B cell (primary cell): ENCODE results near the gene CDA. TPM values are rescaled to one million over a fixed set of nuclear protein-coding genes. Genes with fewer than 3 reads are reported as not detected.

Source experiments
- ATAC-seq: fragments of 200-7000 bp; cut with Tn5 transposase; one replicate; pipeline ENCODE4 v1.10.0; 2021; ENCODE audit warnings: low read depth, mild to moderate bottlenecking, moderate number of reproducible peaks, moderate library complexity
- CTCF ChIA-PET: fragments of 350-600 bp; sonication (Branson Sonifier 250); formaldehyde crosslinking; loops from one replicate; lab custom pipeline; 2021; ENCODE audit warnings: antibody characterized with exemption, inconsistent platforms; lab: Charles Lee
- POLR2A ChIA-PET: fragments of 350-600 bp; sonication (Branson Sonifier 250); formaldehyde crosslinking; loops from one replicate; lab custom pipeline; 2021; ENCODE audit warnings: antibody characterized with exemption; lab: Charles Lee
- DNase-seq: peaks from one replicate; pipeline ENCODE4 v3.0.0; 2013
- H2AFZ ChIP-seq: 2 replicates; pipeline ENCODE4 v1.6.1; 2012; ENCODE audit warnings: mild to moderate bottlenecking, low read depth, low read length; ENCODE audit not compliant: insufficient read depth, poor library complexity, severe bottlenecking
- H3K27ac ChIP-seq, 2 donors: 1 replicate in 1 of 2; 2 replicates in 1 of 2; pipeline ENCODE4 v1.5.1; 2012 to 2013; ENCODE audit warnings: low read length in 2 of 2, mild to moderate bottlenecking in 2 of 2, moderate library complexity in 1 of 2
- H3K27me3 ChIP-seq, 4 experiments: fragments of 200-600 bp in 1 of 4; sonication (generic) in 1 of 4; replicated peaks in 1 of 4; 1 replicate in 2 of 4; 2 replicates in 2 of 4; pipeline versions ENCODE4 v1.6.1 to v1.7.0; 2013 to 2016; ENCODE audit warnings: low read length in 3 of 4, mild to moderate bottlenecking in 2 of 4, mixed read lengths in 1 of 4, moderate library complexity in 1 of 4; ENCODE audit not compliant: insufficient read depth in 4 of 4, control insufficient read depth in 3 of 4; ENCODE audit errors: control extremely low read depth in 1 of 4
- H3K36me3 ChIP-seq, 2 experiments: replicated peaks in 1 of 2; 1 replicate in 1 of 2; 2 replicates in 1 of 2; pipeline versions ENCODE4 v1.6.1 to v1.7.1; 2013; ENCODE audit warnings: low read length in 1 of 2; ENCODE audit not compliant: insufficient read depth in 2 of 2, control insufficient read depth in 1 of 2; ENCODE audit errors: control extremely low read depth in 1 of 2, extremely low read depth in 1 of 2
- H3K4me1 ChIP-seq, 2 donors: fragments of 200-600 bp in 1 of 2; sonication (generic) in 1 of 2; 1 replicate in 1 of 2; 2 replicates in 1 of 2; pipeline versions ENCODE4 v1.5.1 to v1.6.1; 2013 to 2017; ENCODE audit warnings: low read length in 2 of 2; ENCODE audit not compliant: control insufficient read depth in 2 of 2, insufficient read depth in 2 of 2
- H3K4me2 ChIP-seq: replicated peaks from 2 replicates; pipeline ENCODE3; 2012; ENCODE audit warnings: mild to moderate bottlenecking, low read depth, low read length; ENCODE audit not compliant: poor library complexity, severe bottlenecking
- H3K4me3 ChIP-seq, 5 experiments: fragments of 200-600 bp in 1 of 5; sonication (generic) in 1 of 5; 1 replicate in 3 of 5; 2 replicates in 2 of 5; pipeline versions ENCODE4 v1.5.1 to v1.7.0; 2011 to 2016; ENCODE audit warnings: low read length in 4 of 5, mild to moderate bottlenecking in 4 of 5, low read depth in 2 of 5, control low read depth in 1 of 5, moderate library complexity in 1 of 5; ENCODE audit not compliant: insufficient read depth in 1 of 5; ENCODE audit errors: control extremely low read depth in 1 of 5, extremely low read depth in 1 of 5
- H3K79me2 ChIP-seq: fragments of 200-600 bp; sonication (generic); one replicate; pipeline ENCODE4 v1.6.0; 2016; ENCODE audit warnings: low read length; ENCODE audit not compliant: control insufficient read depth, insufficient read depth
- H3K9ac ChIP-seq: fragments of 200-600 bp; sonication (generic); 2 replicates; pipeline ENCODE4 v1.6.1; 2017; ENCODE audit warnings: mild to moderate bottlenecking, low read length, moderate library complexity
- H3K9me3 ChIP-seq, 3 donors: one replicate each; pipeline versions ENCODE4 v1.6.1 to v1.7.1; 2013; ENCODE audit warnings: low read length in 2 of 3; ENCODE audit not compliant: control insufficient read depth in 2 of 3, insufficient read depth in 1 of 3; ENCODE audit errors: control extremely low read depth in 1 of 3
- H4K20me1 ChIP-seq: 2 replicates; pipeline ENCODE4 v1.6.0; 2012; ENCODE audit warnings: mild to moderate bottlenecking, low read length; ENCODE audit not compliant: insufficient read depth, control insufficient read depth, poor library complexity, severe bottlenecking
- H3K27ac Mint-ChIP-seq: one replicate; pipeline ENCODE4 v1.8.0; 2021; ENCODE audit warnings: mixed read lengths
- H3K27me3 Mint-ChIP-seq: one replicate; pipeline ENCODE4 v1.8.0; 2021; ENCODE audit warnings: mixed read lengths
- H3K4me1 Mint-ChIP-seq: one replicate; pipeline ENCODE4 v1.8.0; 2021; ENCODE audit warnings: mixed read lengths
- H3K4me3 Mint-ChIP-seq: one replicate; pipeline ENCODE4 v1.8.0; 2021; ENCODE audit warnings: mixed read lengths
- H3K9me3 Mint-ChIP-seq: one replicate; pipeline ENCODE4 v1.8.0; 2022; ENCODE audit warnings: mixed read lengths; ENCODE audit not compliant: insufficient read depth
- EZH2 ChIP-seq: IDR thresholded peaks from 2 replicates; pipeline ENCODE4 v1.6.1; 2012; ENCODE audit warnings: borderline replicate concordance, low read depth, mild to moderate bottlenecking, moderate library complexity, low read length; ENCODE audit not compliant: insufficient read depth, poor library complexity, severe bottlenecking
- WGBS: methylation state at CpG from one replicate; pipeline ENCODE4 v1.1.5; 2013; ENCODE audit warnings: missing lambda C conversion rate; ENCODE audit not compliant: insufficient coverage; 5-methylcytosine and 5-hydroxymethylcytosine counted together
- intact Hi-C: fragments of 100-400 bp; cut with micrococcal nuclease; formaldehyde crosslinking; loops from one replicate; pipeline ENCODE4 v1.10.0; 2022
- polyA plus RNA-seq: library from polyadenylated mRNA; depleted of rRNA; stranded (reverse); fragments of >200 nt; gene quantifications from 2 replicates; pipeline ENCODE4 v1.2.3, GENCODE V29; 2012
- total RNA-seq, 2 donors: library from RNA; stranded (reverse); fragments of 120-200 nt in 1 of 2; gene quantifications; 1 replicate in 1 of 2; 2 replicates in 1 of 2; pipeline versions ENCODE4 v1.2.3 to v1.2.4, GENCODE V29; 2013 to 2022
- TF ChIP-seq, protein P1 (sequence below): fragments of 200-600 bp; IDR thresholded peaks from one replicate; pipeline ENCODE4 v1.8.0; 2022; ENCODE audit warnings: antibody characterized with exemption, mild to moderate bottlenecking

The CDA gene
- total and polyA plus RNA-seq, 2 donors (not counting 1 experiment from before 2014, with no cell fraction given), result 0.64 TPM; not detected in 1

DNA sequence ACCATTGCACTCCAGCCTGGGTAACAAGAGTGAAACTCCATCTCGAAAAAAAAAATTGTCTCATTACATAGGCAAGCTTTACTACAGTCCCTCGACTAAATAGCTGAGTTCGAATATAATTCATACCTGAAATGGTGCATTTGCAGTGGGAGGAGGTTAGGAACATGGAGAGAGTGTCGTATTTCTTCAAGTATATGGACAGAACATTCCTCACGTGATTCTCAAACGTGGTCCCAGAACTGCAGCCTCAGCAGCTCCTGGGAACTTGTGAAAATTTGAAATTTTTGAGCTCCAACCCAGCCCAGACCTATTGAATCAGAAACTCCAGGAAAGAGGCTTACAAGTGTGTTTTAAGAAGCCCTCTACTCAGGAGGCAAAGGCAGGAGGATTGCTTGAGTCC lies 7.2 kb downstream of the CDA start:
- H3K4me1 ChIP-seq, result no peaks in the 10 kb centered on the region
- H3K79me2 ChIP-seq, result no peaks in the 10 kb centered on the region

DNA sequence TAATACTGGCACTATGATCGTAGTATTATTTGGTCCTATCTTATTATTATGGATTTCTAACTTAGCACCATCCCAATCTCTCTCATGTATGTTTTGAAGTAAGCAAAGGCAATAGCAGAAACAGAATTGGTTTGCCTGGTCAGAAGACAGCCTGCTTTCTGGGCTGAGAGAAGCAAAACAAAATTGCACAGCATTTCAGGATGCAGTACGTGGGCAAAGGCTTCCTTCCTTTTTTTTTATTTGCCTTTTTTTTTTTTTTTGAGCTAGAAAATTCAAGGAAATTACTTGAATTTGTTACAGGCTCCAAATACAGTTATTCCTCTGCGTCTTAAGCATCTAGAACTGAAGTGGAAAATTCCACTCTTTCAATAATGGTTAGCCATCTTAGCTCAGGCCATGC lies 8.8 kb downstream of the CDA start:
- Histone ChIP-seq H3K9ac (no peak overlapping the region), H3K4me3 (no peak overlapping the region), H3K27ac (no peak overlapping the region), H3K27me3 (peaks cover 0 to 6% (median 2%) of the 10 kb centered on the region in 4 experiments), H4K20me1 (no peaks in the 10 kb centered on the region), H3K9me3 (no peaks in the 10 kb centered on the region), H3K36me3 (no peaks in the 10 kb centered on the region), H3K4me1 (no peaks in the 10 kb centered on the region), H3K79me2 (no peaks in the 10 kb centered on the region), H2AFZ (no peak overlapping the region), H3K4me2 (no peak overlapping the region)
- no CpG with 5 or more reads among the region's 3 CpGs for WGBS
- no peaks in the 10 kb centered on the region for H3K9me3 Mint-ChIP-seq
- no peak for ATAC-seq
- no peaks in the 10 kb centered on the region for H3K4me1 Mint-ChIP-seq
- no peak overlapping the region for H3K4me3 Mint-ChIP-seq
- peaks cover 34% of the 10 kb centered on the region for H3K27me3 Mint-ChIP-seq
- TF ChIP-seq EZH2, result no peak
- TF ChIP-seq, protein P1, sequence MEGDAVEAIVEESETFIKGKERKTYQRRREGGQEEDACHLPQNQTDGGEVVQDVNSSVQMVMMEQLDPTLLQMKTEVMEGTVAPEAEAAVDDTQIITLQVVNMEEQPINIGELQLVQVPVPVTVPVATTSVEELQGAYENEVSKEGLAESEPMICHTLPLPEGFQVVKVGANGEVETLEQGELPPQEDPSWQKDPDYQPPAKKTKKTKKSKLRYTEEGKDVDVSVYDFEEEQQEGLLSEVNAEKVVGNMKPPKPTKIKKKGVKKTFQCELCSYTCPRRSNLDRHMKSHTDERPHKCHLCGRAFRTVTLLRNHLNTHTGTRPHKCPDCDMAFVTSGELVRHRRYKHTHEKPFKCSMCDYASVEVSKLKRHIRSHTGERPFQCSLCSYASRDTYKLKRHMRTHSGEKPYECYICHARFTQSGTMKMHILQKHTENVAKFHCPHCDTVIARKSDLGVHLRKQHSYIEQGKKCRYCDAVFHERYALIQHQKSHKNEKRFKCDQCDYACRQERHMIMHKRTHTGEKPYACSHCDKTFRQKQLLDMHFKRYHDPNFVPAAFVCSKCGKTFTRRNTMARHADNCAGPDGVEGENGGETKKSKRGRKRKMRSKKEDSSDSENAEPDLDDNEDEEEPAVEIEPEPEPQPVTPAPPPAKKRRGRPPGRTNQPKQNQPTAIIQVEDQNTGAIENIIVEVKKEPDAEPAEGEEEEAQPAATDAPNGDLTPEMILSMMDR, result no peak
- POLR2A ChIA-PET, result no interaction called here
- no peak overlapping the region for H3K27ac Mint-ChIP-seq
- intact Hi-C loops, result no loop called here
- CTCF ChIA-PET, result no interaction called here
- DNase-seq, result no peak

More for the DNA sequence above, 7.2 kb downstream of the CDA start:
- Histone ChIP-seq H3K27me3 (peaks cover 0 to 6% (median 2%) of the 10 kb centered on the region in 4 experiments), H3K27ac (no peak overlapping the region), H3K36me3 (no peaks in the 10 kb centered on the region), H3K4me3 (no peak overlapping the region), H2AFZ (no peak overlapping the region), H3K9me3 (no peaks in the 10 kb centered on the region), H3K4me2 (no peak overlapping the region), H3K9ac (no peak overlapping the region), H4K20me1 (no peaks in the 10 kb centered on the region)
- H3K4me3 Mint-ChIP-seq, result no peak overlapping the region
- no peak for DNase-seq
- POLR2A ChIA-PET, result no interaction called here
- no peaks in the 10 kb centered on the region for H3K4me1 Mint-ChIP-seq
- ATAC-seq, result no peak
- intact Hi-C loops, result no loop called here
- TF ChIP-seq, protein P1, result no peak
- TF ChIP-seq EZH2, result no peak
- 100% methylated on average over 1 of the region's 6 CpGs for WGBS
- CTCF ChIA-PET, result no interaction called here
- H3K9me3 Mint-ChIP-seq, result no peaks in the 10 kb centered on the region
- H3K27ac Mint-ChIP-seq, result no peak overlapping the region
- peaks cover 44% of the 10 kb centered on the region for H3K27me3 Mint-ChIP-seq
